Measurements from ENCODE around the gene EEFSEC.

GRCh38 chr3:128334766-128335165 lies 181.5 kb downstream of the EEFSEC start:
- TF ChIP-seq, protein P1, sequence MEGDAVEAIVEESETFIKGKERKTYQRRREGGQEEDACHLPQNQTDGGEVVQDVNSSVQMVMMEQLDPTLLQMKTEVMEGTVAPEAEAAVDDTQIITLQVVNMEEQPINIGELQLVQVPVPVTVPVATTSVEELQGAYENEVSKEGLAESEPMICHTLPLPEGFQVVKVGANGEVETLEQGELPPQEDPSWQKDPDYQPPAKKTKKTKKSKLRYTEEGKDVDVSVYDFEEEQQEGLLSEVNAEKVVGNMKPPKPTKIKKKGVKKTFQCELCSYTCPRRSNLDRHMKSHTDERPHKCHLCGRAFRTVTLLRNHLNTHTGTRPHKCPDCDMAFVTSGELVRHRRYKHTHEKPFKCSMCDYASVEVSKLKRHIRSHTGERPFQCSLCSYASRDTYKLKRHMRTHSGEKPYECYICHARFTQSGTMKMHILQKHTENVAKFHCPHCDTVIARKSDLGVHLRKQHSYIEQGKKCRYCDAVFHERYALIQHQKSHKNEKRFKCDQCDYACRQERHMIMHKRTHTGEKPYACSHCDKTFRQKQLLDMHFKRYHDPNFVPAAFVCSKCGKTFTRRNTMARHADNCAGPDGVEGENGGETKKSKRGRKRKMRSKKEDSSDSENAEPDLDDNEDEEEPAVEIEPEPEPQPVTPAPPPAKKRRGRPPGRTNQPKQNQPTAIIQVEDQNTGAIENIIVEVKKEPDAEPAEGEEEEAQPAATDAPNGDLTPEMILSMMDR (IDR thresholded peaks at IDR 0.05) = no peak
- TF ChIP-seq EZH2 (IDR thresholded peaks at IDR 0.05) (no peak), EZH2phosphoT487 (IDR thresholded peaks at IDR 0.05) (no peak)
